ENCODE data around the gene INPP5A.

GRCh38 chr10:132536877-132537683 lies 507 bp upstream of the INPP5A start:
- peak; percentile 52 for TF ChIP-seq CTCF (IDR thresholded peaks at IDR 0.05)
- TF ChIP-seq EZH2 (IDR thresholded peaks at IDR 0.05; ENCODE audit: borderline replicate concordance, insufficient read depth, low read depth, low read length, poor library complexity, severe bottlenecking), result no peak
